HG02970 (cell line): ENCODE measurements around the gene NUMA1.

Experiments
- ATAC-seq: cut with Tn5 transposase; IDR thresholded peaks from one replicate; pipeline ENCODE4 v1.9.1; 2021; ENCODE audit warnings: mild to moderate bottlenecking, moderate library complexity, moderate number of reproducible peaks; ENCODE audit not compliant: unreplicated experiment, low FRiP score

Gene NUMA1, protein sequence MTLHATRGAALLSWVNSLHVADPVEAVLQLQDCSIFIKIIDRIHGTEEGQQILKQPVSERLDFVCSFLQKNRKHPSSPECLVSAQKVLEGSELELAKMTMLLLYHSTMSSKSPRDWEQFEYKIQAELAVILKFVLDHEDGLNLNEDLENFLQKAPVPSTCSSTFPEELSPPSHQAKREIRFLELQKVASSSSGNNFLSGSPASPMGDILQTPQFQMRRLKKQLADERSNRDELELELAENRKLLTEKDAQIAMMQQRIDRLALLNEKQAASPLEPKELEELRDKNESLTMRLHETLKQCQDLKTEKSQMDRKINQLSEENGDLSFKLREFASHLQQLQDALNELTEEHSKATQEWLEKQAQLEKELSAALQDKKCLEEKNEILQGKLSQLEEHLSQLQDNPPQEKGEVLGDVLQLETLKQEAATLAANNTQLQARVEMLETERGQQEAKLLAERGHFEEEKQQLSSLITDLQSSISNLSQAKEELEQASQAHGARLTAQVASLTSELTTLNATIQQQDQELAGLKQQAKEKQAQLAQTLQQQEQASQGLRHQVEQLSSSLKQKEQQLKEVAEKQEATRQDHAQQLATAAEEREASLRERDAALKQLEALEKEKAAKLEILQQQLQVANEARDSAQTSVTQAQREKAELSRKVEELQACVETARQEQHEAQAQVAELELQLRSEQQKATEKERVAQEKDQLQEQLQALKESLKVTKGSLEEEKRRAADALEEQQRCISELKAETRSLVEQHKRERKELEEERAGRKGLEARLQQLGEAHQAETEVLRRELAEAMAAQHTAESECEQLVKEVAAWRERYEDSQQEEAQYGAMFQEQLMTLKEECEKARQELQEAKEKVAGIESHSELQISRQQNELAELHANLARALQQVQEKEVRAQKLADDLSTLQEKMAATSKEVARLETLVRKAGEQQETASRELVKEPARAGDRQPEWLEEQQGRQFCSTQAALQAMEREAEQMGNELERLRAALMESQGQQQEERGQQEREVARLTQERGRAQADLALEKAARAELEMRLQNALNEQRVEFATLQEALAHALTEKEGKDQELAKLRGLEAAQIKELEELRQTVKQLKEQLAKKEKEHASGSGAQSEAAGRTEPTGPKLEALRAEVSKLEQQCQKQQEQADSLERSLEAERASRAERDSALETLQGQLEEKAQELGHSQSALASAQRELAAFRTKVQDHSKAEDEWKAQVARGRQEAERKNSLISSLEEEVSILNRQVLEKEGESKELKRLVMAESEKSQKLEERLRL (N-terminal part only)

GRCh38 chr11:72080326-72081183 is at the start of gene NUMA1, which contains the start of gene LRRC51:
NUMA1 (minus strand) TSS chr11:72080542; CDS start chr11:72035943, 44,599 bp downstream.
LRRC51 (plus strand) TSS chr11:72080850; CDS start chr11:72089084, 8,234 bp downstream.
- peak; percentile 96 for ATAC-seq

DNA sequence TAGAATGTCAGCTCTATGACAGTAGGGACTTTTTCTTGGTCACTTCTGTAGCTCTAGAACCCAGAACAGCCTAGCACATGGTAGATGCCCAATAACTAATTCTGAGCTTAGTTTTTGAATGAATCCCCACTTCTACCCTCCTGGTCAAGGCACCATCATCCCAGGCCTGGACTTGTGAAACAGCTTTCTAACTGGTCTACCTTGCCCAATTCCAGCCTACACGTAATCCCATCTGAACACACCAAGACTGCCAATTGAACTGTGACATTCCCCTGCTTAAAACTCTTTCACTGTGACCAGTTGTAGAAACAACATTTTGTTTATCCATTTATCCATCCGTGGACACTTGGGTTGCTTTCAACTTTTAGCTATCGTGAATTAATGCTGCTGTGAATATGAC is 49.0 kb upstream of the NUMA1 start:
- no peak for ATAC-seq

DNA sequence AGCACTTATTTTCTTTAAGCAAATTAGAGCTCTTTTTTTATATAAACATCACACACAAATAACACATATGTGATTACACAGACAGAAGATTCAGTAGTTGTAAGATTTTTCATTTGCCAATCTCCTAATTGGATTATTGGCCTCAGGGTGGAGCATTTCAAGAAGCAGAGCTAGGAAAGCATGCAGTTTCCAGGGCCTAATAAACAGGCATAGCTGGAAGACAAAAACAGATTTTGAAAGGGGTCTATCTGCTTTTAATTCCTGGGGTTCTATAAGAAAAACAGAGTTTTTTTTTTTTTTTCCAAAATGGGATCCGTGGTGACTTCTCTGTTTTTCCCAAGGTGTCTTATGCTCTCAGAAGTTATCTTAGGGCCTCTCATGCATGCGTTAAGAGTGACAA is 47.6 kb upstream of the NUMA1 start:
- ATAC-seq: no peak

DNA sequence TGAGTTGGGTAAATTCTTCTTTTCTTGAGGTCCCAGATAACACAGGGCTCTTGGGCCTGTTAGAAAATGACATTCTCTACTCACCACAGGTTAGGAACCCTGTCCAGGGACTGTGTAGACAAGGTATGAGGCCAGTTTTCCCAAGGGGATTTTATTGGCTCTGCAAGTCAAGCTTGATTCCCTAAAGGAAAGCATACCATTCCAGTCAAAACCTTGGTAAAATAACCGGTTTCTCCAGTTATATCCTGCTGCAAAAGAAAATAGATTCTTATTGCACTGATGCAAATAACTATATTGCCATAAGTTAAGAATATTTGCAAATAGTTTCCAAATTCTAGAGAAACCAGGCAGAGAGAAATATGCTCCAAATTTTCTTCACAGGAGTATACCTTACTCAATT is 45.6 kb upstream of the NUMA1 start:
- no peak for ATAC-seq

GRCh38 chr11:72124046-72124445 is 43.7 kb upstream of the NUMA1 start:
- no peak for ATAC-seq

DNA sequence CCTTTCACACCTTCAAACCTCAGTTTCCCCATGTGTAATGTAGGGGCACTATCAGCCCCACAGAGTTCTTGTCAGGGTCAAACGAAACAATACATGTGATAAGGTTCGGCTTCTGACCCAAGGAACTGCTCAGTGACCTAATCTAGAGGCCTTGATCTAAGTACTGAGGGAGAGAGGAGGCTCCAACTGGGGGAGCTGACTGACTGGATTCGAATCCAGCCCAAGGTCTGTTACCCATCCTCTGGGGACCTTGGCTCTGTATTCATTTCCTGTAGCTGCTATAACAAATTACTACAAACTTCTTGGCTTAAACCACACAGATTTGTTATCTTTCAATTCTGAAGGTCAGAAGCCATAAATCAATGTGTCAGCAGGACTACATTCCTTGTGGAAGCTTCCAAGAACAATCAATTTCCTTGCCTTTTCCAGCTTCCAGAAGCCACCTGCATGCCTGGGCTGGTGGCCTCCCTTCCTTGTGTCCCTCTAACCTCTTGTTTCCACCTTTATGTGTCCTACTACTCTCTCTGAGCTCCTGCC is 42.8 kb upstream of the NUMA1 start:
- no peak for ATAC-seq

DNA sequence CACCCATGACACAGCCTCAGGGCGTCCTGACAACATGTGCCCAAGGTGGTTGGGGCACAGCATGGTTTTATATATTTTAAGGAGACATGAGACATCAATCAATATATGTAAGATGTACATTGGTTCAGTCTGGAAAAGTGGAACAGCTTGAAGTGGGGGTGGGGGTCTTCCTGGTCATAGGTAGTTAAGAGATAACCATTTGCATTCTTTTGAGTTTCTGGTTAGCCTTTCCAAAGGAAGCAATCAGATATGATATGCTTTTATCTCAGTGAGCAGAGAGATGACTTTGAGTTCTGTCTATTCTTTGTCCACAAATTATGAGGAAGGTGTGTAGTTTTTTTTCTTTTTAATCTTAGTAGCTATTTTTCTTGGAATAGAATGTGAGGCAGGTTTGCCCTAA is 42.3 kb upstream of the NUMA1 start:
- ATAC-seq: no peak

GRCh38 chr11:72120930-72121329 is 40.6 kb upstream of the NUMA1 start:
- ATAC-seq: no peak

GRCh38 chr11:72119198-72119597 is 38.9 kb upstream of the NUMA1 start:
- no peak for ATAC-seq

- no peak for ATAC-seq
Observed at GRCh38 chr11:72116019-72116755, 35.8 kb upstream of the NUMA1 start.

DNA sequence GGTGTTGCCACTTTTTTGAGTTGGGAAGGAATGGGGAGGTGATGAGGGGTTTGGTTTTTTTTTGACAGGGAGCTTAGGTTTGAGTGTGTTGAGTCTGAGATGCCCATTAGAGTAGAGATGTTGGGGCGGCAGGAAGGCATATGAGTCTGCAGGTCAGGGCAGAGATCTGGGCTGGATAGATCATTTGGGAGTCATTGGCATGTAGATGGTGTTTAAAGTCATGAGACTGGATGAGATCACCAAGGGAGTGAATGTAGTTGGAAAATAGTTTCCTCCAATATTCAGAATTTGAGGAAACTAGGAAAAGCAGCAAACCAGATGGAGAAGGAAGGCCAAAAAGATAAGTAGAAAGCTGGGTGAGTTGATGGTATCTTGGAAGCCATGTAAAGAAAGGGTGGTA is 34.2 kb upstream of the NUMA1 start:
- no peak for ATAC-seq

GRCh38 chr11:72112978-72113808 is 32.9 kb upstream of the NUMA1 start:
- ATAC-seq: no peak

DNA sequence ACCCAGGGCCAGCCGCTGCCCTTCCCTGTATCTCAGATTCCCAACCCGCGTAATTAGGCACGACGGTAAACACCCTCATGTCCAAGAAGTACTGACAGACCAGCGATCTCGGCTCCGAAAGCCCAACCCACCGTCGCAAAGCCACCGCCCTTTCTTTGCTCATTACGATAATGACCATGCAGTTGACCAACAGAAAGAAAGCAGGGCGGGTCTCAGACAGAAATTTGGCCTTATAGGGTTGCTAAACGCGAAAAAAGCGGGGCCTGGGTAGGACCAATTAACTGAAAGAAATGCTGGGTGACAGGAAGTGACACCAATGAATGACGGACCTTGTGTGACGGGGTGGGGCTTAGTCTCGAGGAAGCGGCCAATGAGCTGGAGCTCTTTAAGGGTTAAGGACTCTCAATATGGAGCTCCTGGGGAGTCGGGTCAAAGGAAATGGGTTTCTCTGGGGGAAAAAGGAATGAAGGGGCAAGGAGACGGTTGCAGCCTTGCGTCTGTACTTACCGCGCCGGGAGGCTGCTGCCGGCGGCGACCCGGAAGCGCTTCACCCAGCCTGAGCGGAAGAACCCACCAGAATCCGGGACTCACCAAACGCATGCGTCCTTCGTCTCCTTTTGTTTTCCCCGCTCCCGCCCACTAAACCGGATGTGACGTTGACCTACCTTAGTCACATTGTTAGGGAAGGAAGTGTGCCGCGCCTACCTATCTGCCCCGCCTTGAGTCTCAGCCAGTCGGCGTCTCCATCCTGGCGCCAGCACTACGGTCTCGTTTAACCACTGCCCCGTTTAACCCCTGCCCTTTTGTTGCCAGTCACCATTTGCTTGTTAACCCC is 32.0 kb upstream of the NUMA1 start, which contains the start of gene ANAPC15:
Gene ANAPC15 (minus strand): TSS at position 553 of the 835 bp plus-strand sequence. CDS start 1,419 bp downstream, outside the sequence.
- ATAC-seq: peak; percentile 87

- ATAC-seq: no peak
Observed at GRCh38 chr11:72111300-72112142, 31.2 kb upstream of the NUMA1 start.

DNA sequence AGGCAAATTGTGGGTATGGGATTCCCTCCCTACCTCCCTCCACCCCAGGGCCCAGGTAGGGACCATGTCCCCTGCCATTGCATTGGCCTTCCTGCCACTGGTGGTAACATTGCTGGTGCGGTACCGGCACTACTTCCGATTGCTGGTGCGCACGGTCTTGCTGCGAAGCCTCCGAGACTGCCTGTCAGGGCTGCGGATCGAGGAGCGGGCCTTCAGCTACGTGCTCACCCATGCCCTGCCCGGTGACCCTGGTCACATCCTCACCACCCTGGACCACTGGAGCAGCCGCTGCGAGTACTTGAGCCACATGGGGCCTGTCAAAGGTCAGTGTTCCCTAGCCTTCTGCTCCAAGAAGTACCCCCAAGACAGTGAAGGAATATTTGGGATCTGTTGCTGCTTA is 25.5 kb upstream of the NUMA1 start, which contains the start of gene TOMT:
Gene TOMT (plus strand): TSS at position 37 of the 400 bp plus-strand sequence. CDS start 28 bp downstream, at position 65.
- no peak for ATAC-seq

DNA sequence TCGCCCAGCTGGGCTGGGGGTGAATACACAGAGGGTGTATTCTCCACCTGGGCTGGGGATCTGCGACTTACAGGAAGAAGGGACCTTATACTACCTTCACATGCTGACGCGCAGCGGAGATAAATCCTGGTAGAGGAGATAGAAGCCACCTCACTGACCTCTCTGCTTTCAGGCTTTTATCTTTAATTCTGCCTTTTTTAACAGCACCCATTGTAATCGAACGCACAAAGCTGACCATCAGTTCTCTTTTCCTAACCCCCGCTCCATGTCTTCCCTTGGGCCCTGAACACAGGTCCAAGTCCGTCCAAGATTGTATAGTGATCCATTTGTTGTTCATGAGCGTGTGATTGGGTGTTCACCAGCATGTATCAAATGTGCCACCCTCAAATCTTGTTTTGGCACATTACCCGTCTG is 23.4 kb upstream of the NUMA1 start:
- ATAC-seq: no peak
